DMS79 treated with DMSO at 0.1 percent for 48 hours (cell line): ENCODE results near the gene SLC34A2.
A peak's percentile ranks its signal among the peaks of the same experiment; 100 is the strongest.
"Not testable (repeated sequence)": the region's sequence is repeated elsewhere in the genome, so short reads cannot be mapped to it uniquely, and the experiment has no call there.

Experiments used
- DNase-seq: peaks from one replicate; lab custom pipeline; 2025; lab: John Stamatoyannopoulos, UW

SLC34A2 gene

GRCh38 chr4:25661441-25661840, 5.8 kb downstream of the SLC34A2 start:
- DNase-seq = not testable (repeated sequence)

- DNase-seq = no peak
Measured at GRCh38 chr4:25662306-25662705, 6.7 kb downstream of the SLC34A2 start.

DNA sequence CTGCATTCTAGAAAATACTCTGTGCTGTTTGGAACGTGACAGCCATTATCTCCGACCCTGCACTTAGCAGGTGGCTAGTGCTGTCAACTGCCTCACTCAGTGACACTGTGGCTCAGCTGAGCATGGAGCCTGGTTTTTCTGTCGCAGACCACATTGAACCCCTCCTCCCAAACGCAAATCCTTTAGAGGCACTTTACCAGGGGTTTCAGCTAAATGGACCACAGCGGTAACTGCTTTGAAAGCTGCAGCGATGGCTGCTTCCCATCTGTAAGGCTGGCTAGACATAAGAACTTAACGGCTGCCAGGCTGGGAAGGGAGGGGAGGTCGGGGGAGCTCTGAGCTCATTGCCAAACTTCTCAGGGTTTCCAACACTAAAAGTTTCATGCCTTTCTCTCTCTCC, 8.1 kb downstream of the SLC34A2 start:
- no peak for DNase-seq

DNA sequence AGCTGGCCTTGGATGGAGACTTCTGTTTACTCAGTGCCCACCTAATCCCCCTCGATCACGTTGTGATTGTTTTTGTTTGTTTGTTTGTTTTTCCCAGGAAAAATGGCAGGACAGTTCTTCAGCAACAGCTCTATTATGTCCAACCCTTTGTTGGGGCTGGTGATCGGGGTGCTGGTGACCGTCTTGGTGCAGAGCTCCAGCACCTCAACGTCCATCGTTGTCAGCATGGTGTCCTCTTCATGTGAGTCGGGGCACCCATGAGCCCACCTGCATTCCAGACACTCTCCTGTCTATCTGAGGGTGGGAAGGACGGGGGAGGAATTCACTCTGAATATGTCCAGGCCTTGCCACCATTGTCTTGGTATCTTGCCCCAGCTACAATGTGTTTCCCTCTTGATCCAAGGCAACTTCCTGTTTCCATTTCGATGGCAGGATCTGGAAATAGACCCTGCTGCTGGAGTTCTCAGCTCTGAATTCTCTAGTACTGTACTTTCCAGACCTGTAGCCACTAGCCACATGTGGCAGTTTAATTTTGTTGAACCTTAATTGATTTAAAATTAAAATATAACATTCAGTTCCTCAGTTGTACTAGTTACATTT, 10.5 kb downstream of the SLC34A2 start:
- DNase-seq = no peak

- no peak for DNase-seq
Measured at GRCh38 chr4:25667931-25668557, 12.4 kb downstream of the SLC34A2 start.

DNA sequence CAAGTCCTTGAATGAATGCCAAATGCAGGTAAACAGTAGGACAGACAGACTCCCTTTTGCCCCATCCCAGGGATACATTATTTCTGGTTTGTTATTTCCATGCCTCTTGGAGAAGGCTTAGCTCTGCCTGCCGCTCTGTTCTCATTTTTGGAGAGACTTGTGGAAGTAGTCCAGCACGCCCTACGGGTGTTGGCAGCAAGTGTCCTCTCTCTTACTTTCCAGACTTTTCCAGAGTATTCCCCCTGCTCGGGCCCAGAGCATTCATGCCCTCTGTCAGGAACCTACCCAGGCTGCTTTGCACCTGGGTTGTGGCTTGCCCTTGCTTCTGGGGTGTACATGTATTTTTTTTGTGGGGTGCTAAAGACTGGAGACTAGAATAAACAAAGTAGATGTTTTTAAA, 15.3 kb downstream of the SLC34A2 start:
- DNase-seq = no peak

DNA sequence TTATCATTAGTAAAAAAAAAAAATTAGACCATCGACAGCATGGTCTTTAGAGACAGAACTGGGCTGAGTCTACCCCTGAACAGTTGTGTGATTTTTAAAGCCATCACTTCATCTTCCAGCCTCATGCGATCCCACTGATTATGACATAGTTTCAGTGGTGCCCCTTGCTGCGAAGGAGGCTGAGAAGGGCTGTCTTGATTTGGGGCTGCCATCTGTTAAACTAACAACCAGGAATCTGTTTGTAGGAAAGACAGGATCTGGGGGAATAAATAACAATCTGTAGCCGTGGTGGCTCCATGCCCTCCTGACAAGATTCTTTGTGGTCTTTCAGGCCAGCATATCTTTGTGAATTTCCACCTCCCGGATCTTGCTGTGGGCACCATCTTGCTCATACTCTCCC, 17.1 kb downstream of the SLC34A2 start:
- no peak for DNase-seq

DNA sequence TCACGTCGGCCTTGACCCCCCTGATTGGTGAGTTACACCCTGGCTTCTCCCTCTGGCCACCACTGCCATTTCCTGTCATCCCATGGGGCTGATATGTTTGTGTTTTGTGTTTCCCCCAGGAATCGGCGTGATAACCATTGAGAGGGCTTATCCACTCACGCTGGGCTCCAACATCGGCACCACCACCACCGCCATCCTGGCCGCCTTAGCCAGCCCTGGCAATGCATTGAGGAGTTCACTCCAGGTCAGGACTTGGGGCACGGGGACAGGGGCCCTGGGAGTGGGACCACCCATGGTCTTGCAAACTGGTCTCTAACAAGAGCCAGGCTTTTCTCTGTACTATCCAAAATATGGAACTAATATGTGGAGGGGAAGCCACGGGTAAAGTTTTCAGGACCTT, 18.7 kb downstream of the SLC34A2 start:
- no peak for DNase-seq

- no peak for DNase-seq
Measured at GRCh38 chr4:25676221-25676620, 20.6 kb downstream of the SLC34A2 start.

DNA sequence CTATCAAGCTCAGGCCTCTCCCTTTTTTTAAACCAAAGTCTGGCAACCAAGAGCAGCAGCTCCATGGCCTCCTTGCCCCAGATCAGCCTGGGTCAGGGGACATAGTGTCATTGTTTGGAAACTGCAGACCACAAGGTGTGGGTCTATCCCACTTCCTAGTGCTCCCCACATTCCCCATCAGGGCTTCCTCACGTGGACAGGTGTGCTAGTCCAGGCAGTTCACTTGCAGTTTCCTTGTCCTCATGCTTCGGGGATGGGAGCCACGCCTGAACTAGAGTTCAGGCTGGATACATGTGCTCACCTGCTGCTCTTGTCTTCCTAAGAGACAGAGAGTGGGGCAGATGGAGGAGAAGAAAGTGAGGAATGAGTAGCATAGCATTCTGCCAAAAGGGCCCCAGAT, 21.5 kb downstream of the SLC34A2 start:
- no peak for DNase-seq

- DNase-seq = no peak
Measured at GRCh38 chr4:25677943-25678342, 22.3 kb downstream of the SLC34A2 start.

- no peak for DNase-seq
Measured at GRCh38 chr4:25687773-25688172, 32.1 kb downstream of the SLC34A2 start.

DNA sequence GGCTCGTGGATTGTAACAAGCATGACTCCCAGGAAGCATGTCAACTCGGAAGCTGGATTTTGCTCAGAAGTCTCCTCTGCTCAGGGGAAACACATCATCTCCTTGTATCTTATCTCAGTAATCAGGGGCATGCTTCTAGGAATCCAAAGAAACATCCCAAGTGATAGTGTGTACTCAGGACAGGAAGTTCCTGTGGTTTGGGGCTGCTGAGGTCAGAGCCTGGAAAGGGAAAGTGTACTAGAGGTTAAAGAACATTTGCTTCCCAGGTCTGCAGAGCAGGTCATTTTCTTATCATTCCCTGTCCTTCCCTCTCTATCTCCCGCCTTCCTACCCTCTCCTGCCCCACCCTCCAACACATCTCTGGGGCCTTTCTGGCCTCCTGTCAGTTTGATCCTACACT, 38.8 kb downstream of the SLC34A2 start:
- no peak for DNase-seq

DNA sequence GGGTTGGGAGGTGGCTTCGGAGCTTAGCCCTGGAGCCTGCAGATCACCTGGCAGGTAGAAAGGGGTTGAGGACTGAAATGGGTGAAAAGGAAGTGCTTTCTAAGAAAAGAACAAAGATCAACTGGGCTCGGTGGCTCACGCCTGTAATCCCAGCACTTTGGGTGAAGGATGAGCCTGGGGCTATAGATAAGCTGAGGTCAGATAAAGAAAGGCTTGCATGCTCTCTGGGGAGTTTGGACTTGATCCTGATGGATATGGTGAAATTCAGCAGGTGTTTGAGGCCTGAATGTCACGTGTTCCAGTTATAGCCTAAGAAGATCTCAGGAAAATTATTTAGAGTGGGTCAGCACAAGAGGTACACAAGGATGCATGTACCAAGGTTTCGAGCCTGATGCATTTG, 40.8 kb downstream of the SLC34A2 start:
- DNase-seq = no peak

DNA sequence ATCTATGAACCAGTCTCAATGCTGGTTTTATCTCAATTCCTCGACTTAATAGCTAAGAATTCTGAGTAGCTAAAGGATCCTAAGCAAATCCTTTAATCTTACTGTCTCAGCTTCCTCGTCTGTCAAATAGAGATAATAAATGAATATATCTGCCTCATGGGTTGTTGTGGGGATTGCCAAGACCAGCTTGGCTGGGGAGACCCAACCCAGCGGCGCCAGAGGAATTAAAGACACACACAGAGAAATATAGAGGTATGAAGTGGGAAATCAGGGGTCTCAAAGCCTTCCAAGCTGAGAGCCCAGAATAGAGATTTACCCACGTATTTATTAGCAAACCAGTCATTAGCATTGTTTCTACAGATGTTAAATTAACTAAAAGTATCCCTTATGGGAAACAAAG, 41.9 kb downstream of the SLC34A2 start:
- DNase-seq = no peak

DNA sequence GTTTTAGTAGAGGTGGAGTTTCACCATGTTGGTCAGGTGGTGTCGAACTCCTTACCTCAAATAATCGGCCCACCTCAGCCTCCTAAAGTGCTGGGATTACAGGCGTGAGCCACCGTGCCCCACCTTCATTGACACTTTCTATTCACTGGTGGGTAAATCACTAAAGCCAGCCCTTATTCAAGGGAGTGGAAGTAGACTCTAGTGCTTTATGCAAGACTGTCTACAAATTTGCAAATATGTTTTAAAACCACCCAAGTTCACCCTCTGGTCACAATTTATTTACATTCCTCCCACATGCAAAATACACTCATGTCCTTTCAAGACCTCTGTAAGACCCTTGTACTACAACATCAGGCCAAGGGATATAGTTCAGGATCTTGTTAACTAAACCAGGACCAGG, 45.0 kb downstream of the SLC34A2 start:
- no peak for DNase-seq

- peak; percentile 41 for DNase-seq
Measured at GRCh38 chr4:25702848-25703247, 47.2 kb downstream of the SLC34A2 start.

- DNase-seq = no peak
Measured at GRCh38 chr4:25703731-25704388, 48.2 kb downstream of the SLC34A2 start.

- no peak for DNase-seq
Measured at GRCh38 chr4:25704516-25704915, 48.9 kb downstream of the SLC34A2 start.

DNA sequence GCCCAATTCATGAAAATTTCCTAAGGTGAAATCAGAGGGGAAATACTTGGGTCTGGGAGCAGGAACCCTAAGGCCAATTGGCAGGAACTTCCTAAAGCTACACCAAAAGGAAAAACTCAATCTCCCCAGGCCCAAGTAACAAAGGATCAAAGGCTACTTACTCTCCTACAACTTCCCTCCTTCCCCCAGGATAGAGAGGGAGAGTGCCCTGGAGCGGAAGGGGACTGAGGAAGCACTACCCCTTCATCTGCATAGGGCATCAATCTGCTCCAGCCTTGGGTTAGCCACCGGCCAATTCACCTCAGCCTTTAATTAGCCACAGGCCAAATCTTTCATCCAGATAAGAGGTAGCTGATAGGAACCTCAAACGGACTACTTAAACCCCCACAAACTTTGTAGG, 55.0 kb downstream of the SLC34A2 start:
- no peak for DNase-seq

- DNase-seq = no peak
Measured at GRCh38 chr4:25712611-25713010, 57.0 kb downstream of the SLC34A2 start.

GRCh38 chr4:25713812-25714211, 58.2 kb downstream of the SLC34A2 start:
- no peak for DNase-seq

DNA sequence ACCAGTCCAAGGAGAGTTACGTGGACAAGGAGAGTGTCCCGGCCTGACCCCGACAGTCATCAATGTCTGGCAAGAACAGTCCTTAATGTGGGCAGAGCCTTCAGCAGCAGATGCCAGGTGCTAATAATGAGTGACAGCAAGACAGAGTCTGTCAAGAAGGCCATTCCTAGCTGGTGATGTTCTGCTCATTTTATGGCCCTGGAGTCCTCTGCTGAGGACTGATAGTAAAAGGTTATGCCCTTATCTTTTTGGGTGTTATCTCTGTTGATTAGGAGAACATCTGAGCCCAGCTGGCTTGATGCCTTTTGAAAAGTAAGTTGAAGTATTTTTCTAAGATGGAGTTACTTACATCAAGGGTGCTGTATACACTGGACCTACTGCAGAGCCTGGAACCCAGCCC, 67.3 kb downstream of the SLC34A2 start:
- DNase-seq = no peak

GRCh38 chr4:25723409-25723808, 67.8 kb downstream of the SLC34A2 start:
- DNase-seq = peak; percentile 3
